Osteocyte (in vitro differentiated cells): ENCODE measurements around the gene GPR160. TPM values are rescaled to one million over a fixed set of nuclear protein-coding genes. Genes with fewer than 3 reads are reported as not detected.
A peak's percentile ranks its signal among the peaks of the same experiment; 100 is the strongest.

ENCODE experiments used
- DNase-seq: peaks from one replicate; pipeline ENCODE4 v3.0.0; 2021; ENCODE audit warnings: mixed read lengths; ENCODE audit not compliant: unreplicated experiment; ENCODE audit errors: extremely low spot score
- H3K27ac Mint-ChIP-seq: one replicate; pipeline ENCODE4 v1.8.0; 2021; ENCODE audit warnings: mild to moderate bottlenecking, mixed read lengths; ENCODE audit not compliant: unreplicated experiment
- H3K27me3 Mint-ChIP-seq: one replicate; pipeline ENCODE4 v1.8.0; 2021; ENCODE audit warnings: mixed read lengths; ENCODE audit not compliant: unreplicated experiment
- H3K36me3 Mint-ChIP-seq: one replicate; pipeline ENCODE4 v1.8.0; 2021; ENCODE audit warnings: mixed read lengths; ENCODE audit not compliant: unreplicated experiment
- H3K4me1 Mint-ChIP-seq: one replicate; pipeline ENCODE4 v1.8.0; 2021; ENCODE audit warnings: mixed read lengths; ENCODE audit not compliant: unreplicated experiment
- H3K4me3 Mint-ChIP-seq: one replicate; pipeline ENCODE4 v1.8.0; 2021; ENCODE audit warnings: mild to moderate bottlenecking, moderate library complexity, mixed read lengths; ENCODE audit not compliant: unreplicated experiment
- H3K9me3 Mint-ChIP-seq: one replicate; pipeline ENCODE4 v1.8.0; 2021; ENCODE audit warnings: mixed read lengths; ENCODE audit not compliant: unreplicated experiment
- CTCF ChIP-seq: fragments of 200-600 bp; sonication (generic); IDR thresholded peaks from 2 replicates; pipeline ENCODE4 v1.5.0; 2021; ENCODE audit warnings: antibody characterized with exemption, mild to moderate bottlenecking, moderate library complexity
- total RNA-seq: library from RNA; stranded (reverse); gene quantifications from 2 replicates; pipeline ENCODE4 v1.2.1, GENCODE V29; 2021

GPR160 gene
- total RNA-seq, 1 donor from 2014 or later: 0.27 TPM

GRCh38 chr3:170050753-170051152 is 13.0 kb downstream of the GPR160 start:
- Mint-ChIP-seq H3K27me3 (no peaks in the 10 kb centered on the region), H3K27ac (no peak overlapping the region), H3K4me1 (peaks cover 12% of the 10 kb centered on the region), H3K4me3 (no peak overlapping the region), H3K9me3 (no peaks in the 10 kb centered on the region), H3K36me3 (no peaks in the 10 kb centered on the region)
- DNase-seq: no peak
- no peak for TF ChIP-seq CTCF

GRCh38 chr3:170052398-170052797 is 14.6 kb downstream of the GPR160 start:
- H3K4me3 Mint-ChIP-seq: no peak overlapping the region
- TF ChIP-seq CTCF: no peak
- no peak overlapping the region for H3K27ac Mint-ChIP-seq
- no peaks in the 10 kb centered on the region for H3K9me3 Mint-ChIP-seq
- peaks cover 10% of the 10 kb centered on the region for H3K4me1 Mint-ChIP-seq
- DNase-seq: no peak
- H3K36me3 Mint-ChIP-seq: no peaks in the 10 kb centered on the region
- no peaks in the 10 kb centered on the region for H3K27me3 Mint-ChIP-seq

GRCh38 chr3:170054204-170054603 is 16.4 kb downstream of the GPR160 start:
- Mint-ChIP-seq H3K27ac (no peak overlapping the region), H3K9me3 (no peaks in the 10 kb centered on the region), H3K4me1 (peaks cover 7% of the 10 kb centered on the region), H3K4me3 (no peak overlapping the region), H3K36me3 (no peaks in the 10 kb centered on the region), H3K27me3 (no peaks in the 10 kb centered on the region)
- no peak for DNase-seq
- TF ChIP-seq CTCF: peak; percentile 26

- no peaks in the 10 kb centered on the region for H3K36me3 Mint-ChIP-seq
- no peak overlapping the region for H3K4me3 Mint-ChIP-seq
- TF ChIP-seq CTCF: no peak
- no peaks in the 10 kb centered on the region for H3K9me3 Mint-ChIP-seq
- H3K27ac Mint-ChIP-seq: no peak overlapping the region
- no peaks in the 10 kb centered on the region for H3K4me1 Mint-ChIP-seq
- peaks cover 2% of the 10 kb centered on the region for H3K27me3 Mint-ChIP-seq
- no peak for DNase-seq
These were observed 17.4 kb downstream of the GPR160 start for GRCh38 chr3:170055209-170055608.

- no peaks in the 10 kb centered on the region for H3K36me3 Mint-ChIP-seq
- H3K4me3 Mint-ChIP-seq: no peak overlapping the region
- no peak overlapping the region for H3K27ac Mint-ChIP-seq
- H3K4me1 Mint-ChIP-seq: no peaks in the 10 kb centered on the region
- no peak for DNase-seq
- H3K9me3 Mint-ChIP-seq: no peaks in the 10 kb centered on the region
- peaks cover 2% of the 10 kb centered on the region for H3K27me3 Mint-ChIP-seq
- TF ChIP-seq CTCF: no peak
These were observed 19.1 kb downstream of the GPR160 start for GRCh38 chr3:170056710-170057454.
